PC-9 (cell line): ENCODE measurements around the gene KCNAB3. TPM values are rescaled to one million over a fixed set of nuclear protein-coding genes. Genes with fewer than 3 reads are reported as not detected.

Experiments used
- BruUV-seq: library from RNA; stranded (reverse); fragments of 400-500 nt; replicated peaks from 2 replicates; lab custom pipeline; 2021; lab: Mats Ljungman, UMichigan
- CTCF ChIA-PET: fragments of 300-600 bp; sonication (Branson Sonifier 250); formaldehyde crosslinking; loops from one replicate; lab custom pipeline; 2022; ENCODE audit warnings: antibody characterized with exemption; lab: Charles Lee
- POLR2A ChIA-PET: fragments of 300-600 bp; sonication (Branson Sonifier 250); formaldehyde crosslinking; loops from one replicate; lab custom pipeline; 2022; ENCODE audit warnings: antibody characterized with exemption; ENCODE audit not compliant: unreplicated experiment; lab: Charles Lee
- DNase-seq, 2 experiments: peaks; one replicate each; pipeline versions ENCODE4 v3.0.0 to v3.0.0-alpha.2; 2015 to 2022; ENCODE audit warnings: mixed read lengths in 1 of 2
- H2AFZ ChIP-seq: fragments of 200-600 bp; sonication (generic); 2 replicates; pipeline ENCODE4 v1.8.1; 2017; ENCODE audit warnings: antibody characterized with exemption
- H3F3A ChIP-seq: fragments of 200-600 bp; sonication (generic); 2 replicates; pipeline ENCODE4 v1.8.1; 2017; ENCODE audit warnings: antibody characterized with exemption, mild to moderate bottlenecking, low read depth; ENCODE audit not compliant: insufficient read depth
- H3K27ac ChIP-seq: fragments of 200-600 bp; sonication (generic); 2 replicates; pipeline ENCODE4 v1.6.1; 2016; ENCODE audit warnings: mixed run types
- H3K27me3 ChIP-seq: fragments of 200-600 bp; sonication (generic); 2 replicates; pipeline ENCODE4 v1.6.1; 2016; ENCODE audit warnings: low read depth, mixed run types; ENCODE audit not compliant: insufficient read depth
- H3K36me3 ChIP-seq: fragments of 200-600 bp; sonication (generic); 2 replicates; pipeline ENCODE4 v1.6.1; 2016; ENCODE audit warnings: low read depth, mixed run types
- H3K4me1 ChIP-seq: fragments of 200-600 bp; sonication (generic); replicated peaks from 2 replicates; pipeline ENCODE4 v1.6.1; 2016; ENCODE audit warnings: mixed run types; ENCODE audit not compliant: insufficient read depth
- H3K4me2 ChIP-seq: fragments of 200-600 bp; sonication (generic); 2 replicates; pipeline ENCODE4 v1.6.1; 2017; ENCODE audit warnings: mixed run types
- H3K4me3 ChIP-seq: fragments of 200-600 bp; sonication (generic); 2 replicates; pipeline ENCODE4 v1.6.1; 2016; ENCODE audit warnings: mixed run types
- H3K79me2 ChIP-seq: fragments of 200-600 bp; sonication (generic); 2 replicates; pipeline ENCODE4 v1.6.1; 2017; ENCODE audit warnings: low read depth, mixed run types
- H3K9me2 ChIP-seq: fragments of 200-600 bp; sonication (generic); 2 replicates; pipeline ENCODE4 v1.8.1; 2017; ENCODE audit warnings: mild to moderate bottlenecking; ENCODE audit not compliant: insufficient read depth
- H3K9me3 ChIP-seq: fragments of 200-600 bp; sonication (generic); 2 replicates; pipeline ENCODE4 v1.8.1; 2016; ENCODE audit warnings: low read depth; ENCODE audit not compliant: insufficient read depth
- H4K20me1 ChIP-seq: fragments of 200-600 bp; sonication (generic); 2 replicates; pipeline ENCODE4 v1.8.1; 2017; ENCODE audit not compliant: insufficient read depth
- EZH2 ChIP-seq: fragments of 200-600 bp; sonication (generic); IDR thresholded peaks from 2 replicates; pipeline ENCODE4 v1.8.0; 2017; ENCODE audit warnings: antibody characterized with exemption, low read depth
- intact Hi-C: fragments of 100-400 bp; cut with micrococcal nuclease; formaldehyde crosslinking; loops from one replicate; pipeline ENCODE4 v1.10.0; 2022; ENCODE audit not compliant: unreplicated experiment
- total RNA-seq: library from RNA; stranded (reverse); gene quantifications from 2 replicates; pipeline ENCODE4 v1.2.3, GENCODE V29; 2021
- TF ChIP-seq, protein P1 (sequence below): fragments of 200-600 bp; sonication (generic); conservative IDR thresholded peaks from 2 replicates; pipeline ENCODE4 v1.6.1; 2017; ENCODE audit warnings: mixed run types, antibody characterized with exemption, mild to moderate bottlenecking, moderate library complexity

Gene KCNAB3
- total RNA-seq, 1 experiment from 2014 or later: 13.8 TPM

DNA sequence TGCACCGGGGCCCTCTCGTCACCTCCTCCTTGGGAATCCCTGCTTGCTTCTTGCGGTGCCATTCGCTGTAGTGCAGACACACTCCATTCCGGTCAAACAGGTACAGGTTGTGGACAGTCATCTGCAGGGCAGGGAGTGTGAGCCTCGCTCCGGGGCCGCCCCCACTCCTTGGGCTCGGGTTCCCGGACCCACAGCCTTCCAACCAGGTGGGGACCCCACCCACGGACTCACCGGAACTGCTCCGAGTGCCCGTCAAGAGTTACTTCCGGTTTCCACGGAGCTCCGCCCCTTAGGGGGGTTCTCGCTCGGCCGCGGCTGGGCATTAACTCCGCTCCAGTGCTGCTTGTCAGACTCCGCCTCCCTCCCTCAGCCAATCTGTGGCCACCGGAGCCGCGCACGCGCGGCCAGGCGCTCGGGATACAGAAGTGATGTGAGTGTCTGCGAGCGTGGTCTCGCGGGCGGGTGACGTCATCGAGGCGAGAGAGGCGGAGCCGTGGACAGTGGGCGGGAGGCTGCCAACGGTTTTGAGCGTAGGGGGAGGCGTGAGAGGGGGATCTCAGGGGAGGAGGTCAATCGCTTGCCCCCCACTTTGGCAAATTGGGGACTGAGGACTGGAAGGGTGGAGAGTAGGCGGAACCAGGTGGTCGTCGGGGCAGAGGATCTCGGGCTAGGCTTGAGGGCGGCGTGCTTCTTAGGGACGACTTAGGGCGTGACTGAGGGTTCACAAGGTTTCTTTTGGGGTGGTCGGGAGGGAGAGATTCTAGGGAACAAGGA lies 2.2 kb upstream of the KCNAB3 start, which contains the start of the genes CNTROB and TRAPPC1:
TSS of gene CNTROB (plus strand) at position 498 of the 774 bp plus-strand sequence. CDS start 874 bp downstream, outside the sequence.
TSS of gene TRAPPC1 (minus strand) at position 238 of the 774 bp plus-strand sequence. CDS start at position 121, 117 bp downstream.
- Histone ChIP-seq H3K9me2 (no peaks in the 10 kb centered on the region), H3K27me3 (no peaks in the 10 kb centered on the region), H3K4me3 (peak within 1 kb of the TSS; percentile 88), H3K4me1 (peaks cover 11% of the 10 kb centered on the region), H3K4me2 (peak within 1 kb of the TSS; percentile 97), H3K27ac (no peak within 1 kb of the TSS), H2AFZ (peak within 1 kb of the TSS; percentile 96), H3K36me3 (no peaks in the 10 kb centered on the region), H3K9me3 (no peaks in the 10 kb centered on the region), H3K79me2 (peaks cover 30% of the 10 kb centered on the region), H4K20me1 (no peaks in the 10 kb centered on the region), H3F3A (no peaks in the 10 kb centered on the region; the same call in 1 of the 2 replicates)
- intact Hi-C loops: loop anchor here (1.0 to 5.0 kb wide), 3 partner anchors 17 to 58 kb away; partner anchors contain the start of gene CHD3
- no TSS peak for BruUV-seq
- no peak for TF ChIP-seq EZH2
- TF ChIP-seq, protein P1, sequence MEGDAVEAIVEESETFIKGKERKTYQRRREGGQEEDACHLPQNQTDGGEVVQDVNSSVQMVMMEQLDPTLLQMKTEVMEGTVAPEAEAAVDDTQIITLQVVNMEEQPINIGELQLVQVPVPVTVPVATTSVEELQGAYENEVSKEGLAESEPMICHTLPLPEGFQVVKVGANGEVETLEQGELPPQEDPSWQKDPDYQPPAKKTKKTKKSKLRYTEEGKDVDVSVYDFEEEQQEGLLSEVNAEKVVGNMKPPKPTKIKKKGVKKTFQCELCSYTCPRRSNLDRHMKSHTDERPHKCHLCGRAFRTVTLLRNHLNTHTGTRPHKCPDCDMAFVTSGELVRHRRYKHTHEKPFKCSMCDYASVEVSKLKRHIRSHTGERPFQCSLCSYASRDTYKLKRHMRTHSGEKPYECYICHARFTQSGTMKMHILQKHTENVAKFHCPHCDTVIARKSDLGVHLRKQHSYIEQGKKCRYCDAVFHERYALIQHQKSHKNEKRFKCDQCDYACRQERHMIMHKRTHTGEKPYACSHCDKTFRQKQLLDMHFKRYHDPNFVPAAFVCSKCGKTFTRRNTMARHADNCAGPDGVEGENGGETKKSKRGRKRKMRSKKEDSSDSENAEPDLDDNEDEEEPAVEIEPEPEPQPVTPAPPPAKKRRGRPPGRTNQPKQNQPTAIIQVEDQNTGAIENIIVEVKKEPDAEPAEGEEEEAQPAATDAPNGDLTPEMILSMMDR: no peak
- DNase-seq: peak; percentile 87 to 100
- POLR2A ChIA-PET: interaction anchor here (0.5 to 0.9 kb wide), 5 partner anchors 12 to 282 kb away, joined by 3 to 24 read pairs (median 4); partner anchors contain the start of gene CHD3
- CTCF ChIA-PET: interaction anchor here (0.7 to 2.5 kb wide), 6 partner anchors 13 to 109 kb away, joined by 3 to 7 read pairs (median 4); no protein-coding TSS in a partner anchor

DNA sequence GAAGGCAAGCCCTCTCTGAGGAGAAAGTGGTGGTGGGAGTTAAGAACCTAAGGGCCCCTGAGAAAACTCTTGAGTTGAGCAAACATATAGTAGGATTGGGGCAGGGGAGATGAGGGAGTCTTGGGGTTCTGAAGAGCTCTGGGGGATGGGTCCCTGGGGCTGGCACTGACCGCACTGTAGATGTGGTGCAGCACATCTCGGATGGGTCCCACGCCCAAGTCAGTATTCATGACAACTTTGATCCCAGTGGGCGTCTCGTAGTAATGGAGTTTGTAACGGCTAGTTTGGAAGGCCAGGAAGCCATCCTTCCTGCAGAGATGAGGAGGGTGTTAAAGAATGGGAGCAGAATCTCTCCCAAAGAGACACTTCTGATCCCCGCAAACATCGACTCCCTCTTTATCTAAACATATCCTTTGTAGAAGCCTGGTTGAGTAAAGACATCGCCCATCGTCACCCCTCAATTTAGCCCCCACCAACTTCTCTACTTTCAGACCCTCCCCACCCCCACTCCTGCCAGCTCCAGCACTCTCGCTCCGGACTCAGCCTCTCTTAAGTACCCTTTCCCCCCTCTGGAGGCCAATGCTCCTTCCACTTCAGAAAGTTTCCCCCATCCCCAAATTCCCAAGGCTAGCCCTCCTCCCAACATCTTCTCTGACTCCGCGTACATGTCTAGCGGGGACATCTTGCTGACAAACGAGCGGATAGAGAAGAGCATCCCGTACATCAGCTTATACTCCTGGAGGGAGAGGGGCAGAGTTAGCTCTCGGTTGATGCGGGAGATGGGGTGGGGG lies 1.4 kb upstream of the KCNAB3 start:
- Histone ChIP-seq H3K9me2 (no peaks in the 10 kb centered on the region), H3K9me3 (no peaks in the 10 kb centered on the region), H3K4me1 (peaks cover 11% of the 10 kb centered on the region), H3K4me2 (peak overlapping the region; percentile 97), H3K27ac (no peak overlapping the region), H2AFZ (peak overlapping the region; percentile 82), H4K20me1 (no peaks in the 10 kb centered on the region), H3K79me2 (peaks cover 30% of the 10 kb centered on the region), H3F3A (no peaks in the 10 kb centered on the region; the same call in 1 of the 2 replicates), H3K4me3 (peak overlapping the region; percentile 88), H3K27me3 (no peaks in the 10 kb centered on the region), H3K36me3 (no peaks in the 10 kb centered on the region)
- CTCF ChIA-PET: interaction anchor here (0.7 to 1.0 kb wide), 4 partner anchors 58 to 106 kb away, joined by 4 to 9 read pairs (median 6); no protein-coding TSS in a partner anchor
- TSS peak; percentile 81 for BruUV-seq
- intact Hi-C loops: loop anchor here (5.0 kb wide), 1 partner anchor 44 kb away; the partner anchor contains the start of gene CHD3
- POLR2A ChIA-PET: interaction anchor here (0.5 to 0.9 kb wide), 3 partner anchors 14 to 506 kb away, joined by 4 to 9 read pairs (median 5); no protein-coding TSS in a partner anchor
- TF ChIP-seq, protein P1: no peak
- no peak for TF ChIP-seq EZH2
- DNase-seq: no peak

DNA sequence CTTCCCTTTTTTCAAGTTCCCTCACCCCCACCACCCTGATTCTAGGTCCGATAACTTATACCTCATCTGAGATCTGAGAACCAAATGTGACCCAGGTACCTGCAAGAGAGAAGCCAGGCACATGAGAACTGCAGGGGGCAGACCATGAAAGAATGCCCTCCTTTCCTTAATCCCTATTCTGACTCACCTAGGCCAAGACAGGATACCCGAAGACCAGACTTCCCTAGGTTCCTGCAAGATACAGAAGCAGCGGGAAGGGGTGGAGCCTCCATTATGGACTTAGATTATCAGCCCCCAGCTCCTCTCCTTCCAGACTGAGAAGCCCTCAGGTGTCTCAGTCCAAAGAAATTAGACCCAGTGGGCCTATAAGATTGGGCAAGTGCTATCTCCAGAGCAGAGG lies 2.1 kb downstream of the KCNAB3 start:
- Histone ChIP-seq H3K4me1 (no peaks in the 10 kb centered on the region; the same call in 1 of the 2 replicates), H3K27ac (no peak overlapping the region), H3F3A (no peaks in the 10 kb centered on the region; the same call in 1 of the 2 replicates), H3K4me3 (no peak overlapping the region), H3K36me3 (no peaks in the 10 kb centered on the region), H3K9me3 (no peaks in the 10 kb centered on the region), H3K79me2 (peaks cover 10% of the 10 kb centered on the region), H3K27me3 (no peaks in the 10 kb centered on the region), H3K9me2 (no peaks in the 10 kb centered on the region), H4K20me1 (no peaks in the 10 kb centered on the region), H2AFZ (no peak overlapping the region), H3K4me2 (no peak overlapping the region)
- DNase-seq: no peak
- intact Hi-C loops: no loop called here
- no peak for TF ChIP-seq EZH2
- TF ChIP-seq, protein P1: no peak
- no TSS peak for BruUV-seq
- ChIA-PET CTCF (interaction anchor here (0.6 kb wide), 1 partner anchor 62 kb away, joined by 3 read pairs; no protein-coding TSS in a partner anchor), POLR2A (no interaction called here)
